Smooth muscle cell (in vitro differentiated cells): Measurements from ENCODE around the gene LPP. TPM values are rescaled to one million over a fixed set of nuclear protein-coding genes. Genes with fewer than 3 reads are reported as not detected.

Source experiments
- DNase-seq: peaks from one replicate; lab custom pipeline; 2025; ENCODE audit not compliant: unreplicated experiment; lab: John Stamatoyannopoulos, UW
- H2AFZ ChIP-seq: fragments of 200-600 bp; sonication (generic); 2 replicates; pipeline ENCODE4 v1.6.0; 2016; ENCODE audit warnings: antibody characterized with exemption, low read depth, mild to moderate bottlenecking
- H3F3A ChIP-seq: fragments of 200-600 bp; sonication (generic); 2 replicates; pipeline ENCODE4 v1.6.0; 2017; ENCODE audit warnings: antibody characterized with exemption, low read depth
- H3K27ac ChIP-seq: fragments of 200-600 bp; sonication (generic); 2 replicates; pipeline ENCODE4 v1.5.1; 2016; ENCODE audit warnings: low read depth, mild to moderate bottlenecking
- H3K27me3 ChIP-seq: fragments of 200-600 bp; sonication (generic); 2 replicates; pipeline ENCODE4 v1.6.1; 2016; ENCODE audit warnings: low read depth, mild to moderate bottlenecking
- H3K36me3 ChIP-seq: fragments of 200-600 bp; sonication (generic); 2 replicates; pipeline ENCODE4 v1.5.1; 2016; ENCODE audit warnings: low read depth
- H3K4me1 ChIP-seq: fragments of 200-600 bp; sonication (generic); 2 replicates; pipeline ENCODE4 v1.5.1; 2016; ENCODE audit warnings: low read depth
- H3K4me2 ChIP-seq: fragments of 200-600 bp; sonication (generic); 2 replicates; pipeline ENCODE4 v1.6.0; 2016; ENCODE audit warnings: mild to moderate bottlenecking
- H3K4me3 ChIP-seq: fragments of 200-600 bp; sonication (generic); 2 replicates; pipeline ENCODE4 v1.5.1; 2016; ENCODE audit warnings: mild to moderate bottlenecking
- H3K79me2 ChIP-seq: fragments of 200-600 bp; sonication (generic); 2 replicates; pipeline ENCODE4 v1.6.0; 2016; ENCODE audit warnings: low read depth, mild to moderate bottlenecking
- H3K9ac ChIP-seq: fragments of 200-600 bp; sonication (generic); 2 replicates; pipeline ENCODE4 v1.6.0; 2016; ENCODE audit warnings: low read depth
- H3K9me3 ChIP-seq: fragments of 200-600 bp; sonication (generic); replicated peaks from 2 replicates; pipeline ENCODE4 v1.5.1; 2016; ENCODE audit warnings: low read depth
- H4K20me1 ChIP-seq: fragments of 200-600 bp; sonication (generic); 2 replicates; pipeline ENCODE4 v1.6.0; 2016; ENCODE audit warnings: low read depth
- CTCF ChIP-seq: fragments of 200-600 bp; sonication (generic); IDR thresholded peaks from 2 replicates; pipeline ENCODE4 v1.5.1; 2017; ENCODE audit warnings: borderline replicate concordance, mild to moderate bottlenecking, antibody characterized with exemption; ENCODE audit not compliant: insufficient read depth, poor library complexity, severe bottlenecking
- WGBS: methylation state at CpG from one replicate; pipeline ENCODE4 v1.1.7; 2016; ENCODE audit warnings: low lambda C conversion rate; 5-methylcytosine and 5-hydroxymethylcytosine counted together
- polyA plus RNA-seq: library from polyadenylated mRNA; unstranded; fragments of >200 nt; fragmentation: Nextera tagmentation; extraction: Ambion mirVana; gene quantifications from 2 replicates; pipeline ENCODE4 v1.2.1, GENCODE V29; 2016
- total RNA-seq: library from RNA; depleted of rRNA; stranded (reverse); fragments of >200 nt; gene quantifications from 2 replicates; pipeline ENCODE4 v1.2.3, GENCODE V29; 2014

LPP gene
- total and polyA plus RNA-seq, 2 experiments from 2014 or later = 42.3 to 128 TPM

GRCh38 chr3:188868803-188869202, 714.8 kb downstream of the LPP start:
- H2AFZ ChIP-seq = no peak overlapping the region
- no peaks in the 10 kb centered on the region for H3K27me3 ChIP-seq
- no peaks in the 10 kb centered on the region for H3K9me3 ChIP-seq
- no peak for TF ChIP-seq CTCF
- WGBS = 75% methylated on average over 1 of the region's 1 CpG
- H3K36me3 ChIP-seq = peaks cover 4% of the 10 kb centered on the region
- no peak overlapping the region for H3K9ac ChIP-seq
- H3F3A ChIP-seq = no peaks in the 10 kb centered on the region
- no peaks in the 10 kb centered on the region for H3K79me2 ChIP-seq
- H3K27ac ChIP-seq = no peak overlapping the region
- H4K20me1 ChIP-seq = peaks cover 8% of the 10 kb centered on the region
- H3K4me1 ChIP-seq = no peaks in the 10 kb centered on the region
- H3K4me2 ChIP-seq = no peak overlapping the region
- DNase-seq = no peak
- H3K4me3 ChIP-seq = no peak overlapping the region

GRCh38 chr3:188869628-188870027, 715.7 kb downstream of the LPP start:
- no peaks in the 10 kb centered on the region for H3K79me2 ChIP-seq
- H4K20me1 ChIP-seq = peaks cover 4% of the 10 kb centered on the region
- H3K4me2 ChIP-seq = no peak overlapping the region
- peaks cover 7% of the 10 kb centered on the region for H3K4me1 ChIP-seq
- H3K27me3 ChIP-seq = no peaks in the 10 kb centered on the region
- H3K27ac ChIP-seq = no peak overlapping the region
- no peak overlapping the region for H2AFZ ChIP-seq
- no peaks in the 10 kb centered on the region for H3K9me3 ChIP-seq
- peaks cover 4% of the 10 kb centered on the region for H3K36me3 ChIP-seq
- no peak for TF ChIP-seq CTCF
- no peak overlapping the region for H3K9ac ChIP-seq
- no peaks in the 10 kb centered on the region for H3F3A ChIP-seq
- H3K4me3 ChIP-seq = no peak overlapping the region
- WGBS = 62% methylated on average over 3 of the region's 3 CpGs
- DNase-seq = no peak

GRCh38 chr3:188870431-188870830, 716.5 kb downstream of the LPP start:
- H3K4me3 ChIP-seq = no peak overlapping the region
- no peaks in the 10 kb centered on the region for H3K9me3 ChIP-seq
- peaks cover 12% of the 10 kb centered on the region for H3K4me1 ChIP-seq
- no peaks in the 10 kb centered on the region for H3F3A ChIP-seq
- no peak overlapping the region for H3K4me2 ChIP-seq
- 87% methylated on average over 8 of the region's 8 CpGs for WGBS
- peaks cover 4% of the 10 kb centered on the region for H3K36me3 ChIP-seq
- H3K27me3 ChIP-seq = no peaks in the 10 kb centered on the region
- no peak overlapping the region for H3K27ac ChIP-seq
- no peak overlapping the region for H2AFZ ChIP-seq
- no peak overlapping the region for H3K9ac ChIP-seq
- no peaks in the 10 kb centered on the region for H3K79me2 ChIP-seq
- no peak for DNase-seq
- H4K20me1 ChIP-seq = peaks cover 3% of the 10 kb centered on the region
- TF ChIP-seq CTCF = no peak

GRCh38 chr3:188874576-188874975, 720.6 kb downstream of the LPP start:
- TF ChIP-seq CTCF = no peak
- Histone ChIP-seq H3K36me3 (no peaks in the 10 kb centered on the region), H3F3A (no peaks in the 10 kb centered on the region), H2AFZ (no peak overlapping the region), H3K4me1 (peaks cover 12% of the 10 kb centered on the region), H3K79me2 (no peaks in the 10 kb centered on the region), H3K4me2 (no peak overlapping the region), H4K20me1 (peaks cover 3% of the 10 kb centered on the region), H3K27ac (no peak overlapping the region), H3K4me3 (no peak overlapping the region), H3K9me3 (no peaks in the 10 kb centered on the region), H3K27me3 (no peaks in the 10 kb centered on the region), H3K9ac (no peak overlapping the region)
- whole genome bisulfite sequencing = 100% methylated on average over 1 of the region's 1 CpG
- DNase-seq = no peak
